Sciatic nerve (tissue), 2 donors: ENCODE measurements around the gene SGTB. TPM values are rescaled to one million over a fixed set of nuclear protein-coding genes. Genes with fewer than 3 reads are reported as not detected.
"Not testable (repeated sequence)": the region's sequence is repeated elsewhere in the genome, so short reads cannot be mapped to it uniquely, and the experiment has no call there.

Source experiments
- ATAC-seq: fragments of 200-7000 bp; cut with Tn5 transposase; one replicate; pipeline ENCODE4 v1.9.1; 2020; ENCODE audit warnings: mild to moderate bottlenecking, moderate library complexity
- DNase-seq: peaks from one replicate; pipeline ENCODE4 v3.0.0-alpha.2; 2020; ENCODE audit warnings: low spot score
- intact Hi-C: fragments of 100-400 bp; cut with DNase I; formaldehyde crosslinking; loops from one replicate; pipeline ENCODE4 v1.14.2; 2022
- total RNA-seq: library from RNA; stranded (reverse); fragmentation: NEBNext Ultra II Directional; extraction: Animal tissue kit (Norgen Biotek cat#: 25700); gene quantifications from one replicate; pipeline ENCODE4 v1.2.1, GENCODE V29; 2021
- donor health status: DM: no; HTN: no; CAD: no.
- donor health status: DM: no; HTN: no; CAD: no.

SGTB gene
- total RNA-seq, 1 donor from 2014 or later, result 18.8 TPM

- DNase-seq (no peak), ATAC-seq (no peak)
- intact Hi-C loops, result no loop called here
Observed at GRCh38 chr5:65695162-65695755, 26.6 kb downstream of the SGTB start.

DNA sequence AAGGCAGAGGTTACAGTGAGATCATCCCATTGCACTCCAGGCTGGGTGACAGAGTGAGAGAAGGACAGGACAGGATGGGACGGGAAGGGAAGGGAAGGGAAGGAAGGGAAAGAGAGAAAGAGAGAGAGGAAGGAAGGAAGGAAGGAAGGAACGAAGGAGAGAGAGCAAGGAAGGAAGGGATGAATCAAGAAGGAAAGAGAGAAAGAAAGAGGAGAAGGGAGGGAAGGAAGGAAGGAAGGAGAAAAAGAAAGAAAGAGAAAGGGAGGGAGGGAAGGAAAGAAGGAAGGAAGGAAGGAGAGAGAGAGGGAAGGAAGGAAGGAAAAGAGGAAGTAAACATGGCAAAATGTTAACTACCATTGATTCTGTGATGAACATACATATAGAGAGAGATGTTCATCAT, 28.8 kb downstream of the SGTB start:
- ATAC-seq, result no peak
- DNase-seq, result no peak
- intact Hi-C loops, result no loop called here

DNA sequence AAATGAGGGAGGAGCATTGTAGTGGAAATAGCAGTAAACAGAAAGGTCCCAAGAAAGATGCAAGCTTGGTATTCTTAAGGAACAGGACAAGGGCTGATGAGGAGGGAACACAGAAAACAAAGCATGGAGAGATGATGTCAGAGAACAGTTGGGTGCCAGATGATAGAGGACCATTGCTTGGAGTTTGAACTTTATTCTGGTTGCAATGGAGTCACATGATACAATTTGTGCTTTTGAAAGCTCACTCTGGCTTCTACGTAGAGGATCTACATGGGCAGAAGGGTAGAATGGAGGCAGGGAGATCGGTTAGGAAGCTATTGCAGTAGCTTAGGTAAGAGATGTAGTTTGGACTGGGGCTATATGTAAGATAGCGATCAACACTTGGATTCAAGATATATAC, 39.8 kb downstream of the SGTB start:
- intact Hi-C loops, result no loop called here
- DNase-seq (no peak), ATAC-seq (no peak)

DNA sequence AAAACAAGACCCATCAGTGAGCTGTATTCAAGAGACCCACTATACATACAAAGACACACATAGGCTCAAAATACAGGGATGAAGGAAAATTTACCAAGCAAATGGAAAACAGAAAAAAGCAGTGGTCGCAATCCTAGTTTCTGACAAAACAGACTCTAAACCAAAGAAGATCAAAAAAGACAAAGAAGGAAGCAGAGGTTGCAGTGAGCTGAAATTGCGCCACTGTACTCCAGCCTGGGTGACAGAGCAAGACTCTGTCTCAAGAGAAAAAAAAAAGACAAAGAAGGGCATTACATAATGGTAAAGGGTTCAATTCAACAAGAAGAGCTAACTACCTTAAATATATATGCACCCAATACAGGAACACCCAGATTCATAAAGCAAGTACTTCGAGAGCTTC, 45.9 kb downstream of the SGTB start:
- DNase-seq, intact Hi-C loops, ATAC-seq: not testable (repeated sequence)

- DNase-seq (no peak), ATAC-seq (no peak)
- intact Hi-C loops, result no loop called here
Observed at GRCh38 chr5:65674749-65675148, 47.2 kb downstream of the SGTB start.

DNA sequence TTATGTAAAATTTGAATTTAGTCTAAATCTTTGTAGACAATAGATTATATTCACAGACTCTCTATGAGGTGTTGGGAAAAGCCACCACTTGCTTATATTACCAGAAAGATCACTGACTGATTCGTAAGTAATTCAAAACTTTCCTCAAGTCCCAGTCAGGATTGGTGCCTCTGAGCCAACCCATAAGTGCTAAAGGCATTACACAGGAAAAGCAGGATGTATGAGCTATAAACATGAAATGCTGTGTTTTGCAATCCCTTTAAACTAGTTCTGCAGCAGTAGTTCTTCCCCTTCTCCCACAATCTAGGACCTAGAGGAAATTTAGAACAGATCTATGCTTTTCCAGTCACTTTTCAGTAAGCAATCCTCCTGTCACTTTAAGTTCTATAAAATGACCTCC, 49.1 kb downstream of the SGTB start:
- intact Hi-C loops, result no loop called here
- ATAC-seq, result no peak

GRCh38 chr5:65668696-65669095, 53.2 kb downstream of the SGTB start:
- intact Hi-C loops, result no loop called here
- DNase-seq (no peak), ATAC-seq (no peak)

More for the DNA sequence above, 49.1 kb downstream of the SGTB start:
- no peak for DNase-seq

GRCh38 chr5:65663804-65664521, 57.9 kb downstream of the SGTB start:
- ATAC-seq, result no peak
- DNase-seq, result no peak
- intact Hi-C loops, result no loop called here

GRCh38 chr5:65654713-65655112, 67.2 kb downstream of the SGTB start:
- no peak for DNase-seq
- no peak for ATAC-seq
- intact Hi-C loops, result no loop called here

GRCh38 chr5:65651144-65651543, 70.8 kb downstream of the SGTB start:
- no peak for DNase-seq
- no peak for ATAC-seq
- intact Hi-C loops, result no loop called here

GRCh38 chr5:65647941-65648340, 74.0 kb downstream of the SGTB start:
- DNase-seq (no peak), ATAC-seq (no peak)
- intact Hi-C loops, result no loop called here

- intact Hi-C loops, result no loop called here
- no peak for DNase-seq
- ATAC-seq, result no peak
Observed at GRCh38 chr5:65646938-65647337, 75.0 kb downstream of the SGTB start.

GRCh38 chr5:65640240-65640639, 81.7 kb downstream of the SGTB start:
- intact Hi-C loops, result no loop called here
- ATAC-seq (no peak), DNase-seq (no peak)

DNA sequence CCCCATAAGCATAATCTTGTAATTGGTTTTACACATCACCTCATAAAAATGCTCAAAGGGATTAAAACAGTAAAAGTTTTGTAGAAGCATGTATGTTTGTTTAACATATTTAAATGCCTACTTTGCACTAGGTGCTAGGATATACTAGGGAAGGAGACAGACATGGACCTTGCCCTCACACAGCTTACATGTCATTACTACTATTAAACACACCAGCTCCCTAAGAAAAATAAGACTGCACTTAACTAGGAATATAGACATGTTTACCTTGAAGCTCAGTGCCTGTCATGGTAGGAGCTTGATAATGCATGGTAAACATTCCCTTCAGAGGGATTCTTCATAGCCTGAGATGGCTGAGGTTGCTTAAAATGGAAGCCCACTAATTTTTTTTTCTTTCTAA, 90.9 kb downstream of the SGTB start:
- DNase-seq (no peak), ATAC-seq (no peak)
- intact Hi-C loops, result no loop called here

GRCh38 chr5:65625743-65626142, 96.2 kb downstream of the SGTB start:
- DNase-seq (no peak), ATAC-seq (no peak)
- intact Hi-C loops, result no loop called here

- intact Hi-C loops, result no loop called here
- peak; percentile 96 for ATAC-seq
Observed at GRCh38 chr5:65624571-65625555, 97.0 kb downstream of the SGTB start, which contains the start of the genes SHLD3 and TRAPPC13. Gene SHLD3 (plus strand): TSS chr5:65625027. CDS start chr5:65629588, 4,561 bp downstream. Gene TRAPPC13 (plus strand): TSS chr5:65625027. CDS start chr5:65625061, 34 bp downstream.

GRCh38 chr5:65624025-65624570, 97.8 kb downstream of the SGTB start, which contains the start of gene TRIM23:
Gene TRIM23 (minus strand): TSS chr5:65624333. CDS start chr5:65624274, 59 bp downstream.
- intact Hi-C loops, result no loop called here

More at GRCh38 chr5:65624571-65625555, 97.0 kb downstream of the SGTB start, which contains the start of the genes SHLD3 and TRAPPC13:
- DNase-seq, result peak; percentile 88

GRCh38 chr5:65623482-65623881, 98.4 kb downstream of the SGTB start:
- DNase-seq (no peak), ATAC-seq (no peak)
- intact Hi-C loops, result no loop called here

More at GRCh38 chr5:65624025-65624570, 97.8 kb downstream of the SGTB start, which contains the start of gene TRIM23:
- peak; percentile 92 for DNase-seq
- ATAC-seq, result peak; percentile 99

DNA sequence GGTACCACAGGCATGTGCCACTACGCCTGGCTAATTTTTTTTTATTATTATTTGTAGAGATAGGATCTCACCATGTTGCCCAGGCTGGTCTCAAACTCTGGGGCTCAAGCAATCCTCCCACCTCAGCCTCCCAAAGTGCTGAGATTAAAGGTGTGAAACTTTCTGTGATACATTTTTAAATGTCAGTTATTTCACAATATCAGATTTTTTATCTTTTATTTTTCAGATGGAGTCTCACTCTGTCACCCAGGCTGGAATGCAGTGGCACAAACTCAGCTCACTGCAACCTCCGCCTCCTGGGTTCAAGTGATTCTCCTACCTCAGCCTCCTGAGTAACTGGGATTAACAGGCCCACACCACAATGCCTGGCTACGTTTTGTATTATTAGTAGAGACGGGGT, 99.9 kb downstream of the SGTB start:
- DNase-seq, intact Hi-C loops, ATAC-seq: not testable (repeated sequence)
